ENCODE results near the gene CNTLN.
A peak's percentile ranks its signal among the peaks of the same experiment; 100 is the strongest.

Gene CNTLN

GRCh38 chr9:17138503-17138902 is 3.7 kb downstream of the CNTLN start:
- peaks cover 6% of the 10 kb centered on the region for H4K20me1 ChIP-seq (ENCODE audit: insufficient read depth, low read length, poor library complexity, severe bottlenecking)
- H3K9ac ChIP-seq (ENCODE audit: low read depth, low read length, poor library complexity, severe bottlenecking), result peak overlapping the region; percentile 20
- peaks cover 41% of the 10 kb centered on the region for H3K4me1 ChIP-seq (ENCODE audit: insufficient read depth, low read length, poor library complexity, severe bottlenecking)
- H3K27me3 ChIP-seq (ENCODE audit: insufficient read depth, low read length, poor library complexity, severe bottlenecking), result no peaks in the 10 kb centered on the region
- no peaks in the 10 kb centered on the region for H3K9me3 ChIP-seq (ENCODE audit: insufficient read depth, low read depth, low read length)
- H2AFZ ChIP-seq (ENCODE audit: low read length), result no peak overlapping the region
- peaks cover 60% of the 10 kb centered on the region for H3K79me2 ChIP-seq (ENCODE audit: insufficient read depth, low read length)
- no peaks in the 10 kb centered on the region for H3K9me2 ChIP-seq (replicated peaks; ENCODE audit: low read depth, low read length)
- no peaks in the 10 kb centered on the region for H3F3A ChIP-seq (ENCODE audit: low read depth)
- TF ChIP-seq EZH2phosphoT487 (IDR thresholded peaks at IDR 0.05; ENCODE audit: borderline replicate concordance) (no peak), CTCF (conservative IDR thresholded peaks at IDR 0.05; ENCODE audit: low read length) (no peak)
- peak overlapping the region; percentile 93 for H3K4me3 ChIP-seq (ENCODE audit: low read length, poor library complexity, severe bottlenecking)
- H3K4me2 ChIP-seq (ENCODE audit: low read depth, low read length, poor library complexity, severe bottlenecking), result peak overlapping the region; percentile 85
- H3K36me3 ChIP-seq (ENCODE audit: insufficient read depth, low read length), result no peaks in the 10 kb centered on the region

GRCh38 chr9:17140418-17140817 is 5.6 kb downstream of the CNTLN start:
- Histone ChIP-seq H3K9me2 (replicated peaks; ENCODE audit: low read depth, low read length) (no peaks in the 10 kb centered on the region), H3K4me2 (ENCODE audit: low read depth, low read length, poor library complexity, severe bottlenecking) (peak overlapping the region; percentile 25), H3K36me3 (ENCODE audit: insufficient read depth, low read length) (0 out of 2 replicates have a peak, but pooled peaks cover under 1% of the 10 kb centered on the region), H3K4me1 (ENCODE audit: insufficient read depth, low read length, poor library complexity, severe bottlenecking) (peaks cover 34% of the 10 kb centered on the region), H4K20me1 (ENCODE audit: insufficient read depth, low read length, poor library complexity, severe bottlenecking) (peaks cover 6% of the 10 kb centered on the region), H3K79me2 (ENCODE audit: insufficient read depth, low read length) (peaks cover 54% of the 10 kb centered on the region), H3K9me3 (ENCODE audit: insufficient read depth, low read depth, low read length) (no peaks in the 10 kb centered on the region), H3K4me3 (ENCODE audit: low read length, poor library complexity, severe bottlenecking) (no peak overlapping the region), H3F3A (ENCODE audit: low read depth) (no peaks in the 10 kb centered on the region), H2AFZ (ENCODE audit: low read length) (no peak overlapping the region), H3K9ac (ENCODE audit: low read depth, low read length, poor library complexity, severe bottlenecking) (no peak overlapping the region), H3K27me3 (ENCODE audit: insufficient read depth, low read length, poor library complexity, severe bottlenecking) (no peaks in the 10 kb centered on the region)
- TF ChIP-seq CTCF (conservative IDR thresholded peaks at IDR 0.05; ENCODE audit: low read length) (no peak), EZH2phosphoT487 (IDR thresholded peaks at IDR 0.05; ENCODE audit: borderline replicate concordance) (no peak)

GRCh38 chr9:17148324-17148723 is 13.5 kb downstream of the CNTLN start:
- no peak overlapping the region for H3K9ac ChIP-seq (ENCODE audit: low read depth, low read length, poor library complexity, severe bottlenecking)
- no peak overlapping the region for H2AFZ ChIP-seq (ENCODE audit: low read length)
- H3K9me3 ChIP-seq (ENCODE audit: insufficient read depth, low read depth, low read length), result no peaks in the 10 kb centered on the region
- no peak overlapping the region for H3K4me2 ChIP-seq (ENCODE audit: low read depth, low read length, poor library complexity, severe bottlenecking)
- no peaks in the 10 kb centered on the region for H4K20me1 ChIP-seq (ENCODE audit: insufficient read depth, low read length, poor library complexity, severe bottlenecking)
- peaks cover 20% of the 10 kb centered on the region for H3K36me3 ChIP-seq (ENCODE audit: insufficient read depth, low read length)
- no peaks in the 10 kb centered on the region for H3K4me1 ChIP-seq (ENCODE audit: insufficient read depth, low read length, poor library complexity, severe bottlenecking)
- no peaks in the 10 kb centered on the region for H3F3A ChIP-seq (ENCODE audit: low read depth)
- no peaks in the 10 kb centered on the region for H3K27me3 ChIP-seq (ENCODE audit: insufficient read depth, low read length, poor library complexity, severe bottlenecking)
- no peak overlapping the region for H3K4me3 ChIP-seq (ENCODE audit: low read length, poor library complexity, severe bottlenecking)
- TF ChIP-seq CTCF (conservative IDR thresholded peaks at IDR 0.05; ENCODE audit: low read length) (no peak), EZH2phosphoT487 (IDR thresholded peaks at IDR 0.05; ENCODE audit: borderline replicate concordance) (no peak)
- no peaks in the 10 kb centered on the region for H3K9me2 ChIP-seq (replicated peaks; ENCODE audit: low read depth, low read length)
- H3K79me2 ChIP-seq (ENCODE audit: insufficient read depth, low read length), result peaks cover 23% of the 10 kb centered on the region; the same call in 1 of the 2 replicates
